Nephron (organoid): ENCODE data around the gene COPZ1.

Experiments
- H3K27ac Mint-ChIP-seq, 3 experiments: 2 replicates each; pipeline ENCODE4 v1.8.0; 2020; ENCODE audit warnings: mixed read lengths in 3 of 3, mild to moderate bottlenecking in 2 of 3, moderate library complexity in 1 of 3
- H3K27me3 Mint-ChIP-seq: 2 replicates; pipeline ENCODE4 v1.8.0; 2021; ENCODE audit warnings: low read depth, mild to moderate bottlenecking, moderate library complexity, mixed read lengths
- H3K36me3 Mint-ChIP-seq: 2 replicates; pipeline ENCODE4 v1.8.0; 2020; ENCODE audit warnings: low read depth, mixed read lengths
- H3K4me1 Mint-ChIP-seq: 2 replicates; pipeline ENCODE4 v1.8.0; 2020; ENCODE audit warnings: mixed read lengths
- H3K4me3 Mint-ChIP-seq, 3 experiments: 2 replicates each; pipeline ENCODE4 v1.8.0; 2020; ENCODE audit warnings: mild to moderate bottlenecking in 3 of 3, mixed read lengths in 3 of 3, moderate library complexity in 2 of 3
- H3K9me3 Mint-ChIP-seq: 2 replicates; pipeline ENCODE4 v1.8.0; 2020; ENCODE audit warnings: mixed read lengths
- TF ChIP-seq, protein P1 (sequence below), 3 experiments: fragments of 200-600 bp; sonication (generic); IDR thresholded peaks; one replicate each; pipeline ENCODE4 v1.5.0; 2021; ENCODE audit warnings: antibody characterized with exemption in 3 of 3; ENCODE audit not compliant: unreplicated experiment in 3 of 3

COPZ1 gene

DNA sequence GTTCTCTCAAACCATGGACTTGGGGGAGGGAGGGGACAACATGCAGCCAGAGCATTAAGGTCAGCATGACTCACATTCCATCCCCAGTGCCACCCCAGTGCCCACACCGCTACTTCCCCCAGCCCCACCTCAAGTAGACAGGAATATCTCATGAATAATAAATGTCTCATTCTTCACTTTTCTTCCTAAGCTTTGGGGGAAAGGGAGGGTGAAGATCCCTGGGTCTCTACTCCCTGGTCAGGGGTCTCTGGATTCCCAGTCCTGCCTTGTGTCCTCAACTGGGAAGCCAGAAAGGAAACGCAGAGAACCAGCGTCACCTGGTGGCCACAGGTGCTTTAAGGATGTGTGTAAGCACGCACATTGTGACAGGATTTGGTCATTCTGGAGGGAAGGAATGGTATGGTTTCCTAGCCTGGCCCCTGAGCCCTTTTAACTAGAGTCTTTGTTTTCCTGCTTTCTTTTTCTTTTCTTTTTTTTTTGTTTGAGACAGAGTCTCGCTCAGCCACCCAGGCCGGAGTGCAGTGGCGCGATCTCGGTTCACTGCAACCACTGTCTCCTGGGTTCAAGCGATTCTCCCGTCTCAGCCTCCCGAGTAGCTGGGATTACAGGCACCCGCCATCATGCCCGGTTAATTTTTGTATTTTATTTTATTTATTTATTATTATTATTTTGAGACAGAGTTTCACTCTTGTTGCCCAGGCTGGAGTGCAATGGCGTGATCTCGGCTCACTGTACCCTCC is 36.0 kb downstream of the COPZ1 start:
- H3K9me3 Mint-ChIP-seq, result no peaks in the 10 kb centered on the region
- peak overlapping the region; percentile 47 to 62 (median 54) for H3K4me3 Mint-ChIP-seq
- TF ChIP-seq, protein P1, sequence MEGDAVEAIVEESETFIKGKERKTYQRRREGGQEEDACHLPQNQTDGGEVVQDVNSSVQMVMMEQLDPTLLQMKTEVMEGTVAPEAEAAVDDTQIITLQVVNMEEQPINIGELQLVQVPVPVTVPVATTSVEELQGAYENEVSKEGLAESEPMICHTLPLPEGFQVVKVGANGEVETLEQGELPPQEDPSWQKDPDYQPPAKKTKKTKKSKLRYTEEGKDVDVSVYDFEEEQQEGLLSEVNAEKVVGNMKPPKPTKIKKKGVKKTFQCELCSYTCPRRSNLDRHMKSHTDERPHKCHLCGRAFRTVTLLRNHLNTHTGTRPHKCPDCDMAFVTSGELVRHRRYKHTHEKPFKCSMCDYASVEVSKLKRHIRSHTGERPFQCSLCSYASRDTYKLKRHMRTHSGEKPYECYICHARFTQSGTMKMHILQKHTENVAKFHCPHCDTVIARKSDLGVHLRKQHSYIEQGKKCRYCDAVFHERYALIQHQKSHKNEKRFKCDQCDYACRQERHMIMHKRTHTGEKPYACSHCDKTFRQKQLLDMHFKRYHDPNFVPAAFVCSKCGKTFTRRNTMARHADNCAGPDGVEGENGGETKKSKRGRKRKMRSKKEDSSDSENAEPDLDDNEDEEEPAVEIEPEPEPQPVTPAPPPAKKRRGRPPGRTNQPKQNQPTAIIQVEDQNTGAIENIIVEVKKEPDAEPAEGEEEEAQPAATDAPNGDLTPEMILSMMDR (IDR thresholded peaks at IDR 0.05; ENCODE audit: unreplicated experiment in 3 of 3), result peak; percentile 88 to 95 (median 90)
- no peaks in the 10 kb centered on the region for H3K36me3 Mint-ChIP-seq
- H3K27ac Mint-ChIP-seq, result no peak overlapping the region
- H3K4me1 Mint-ChIP-seq, result peaks cover 9% of the 10 kb centered on the region
- H3K27me3 Mint-ChIP-seq, result no peaks in the 10 kb centered on the region

- peaks cover 22% of the 10 kb centered on the region for H3K4me1 Mint-ChIP-seq
- no peak overlapping the region for H3K4me3 Mint-ChIP-seq
- no peaks in the 10 kb centered on the region for H3K9me3 Mint-ChIP-seq
- no peaks in the 10 kb centered on the region for H3K36me3 Mint-ChIP-seq
- TF ChIP-seq, protein P1 (IDR thresholded peaks at IDR 0.05; ENCODE audit: unreplicated experiment in 3 of 3), result no peak
- no peak overlapping the region for H3K27ac Mint-ChIP-seq
- H3K27me3 Mint-ChIP-seq, result no peaks in the 10 kb centered on the region
These were observed 38.1 kb downstream of the COPZ1 start for GRCh38 chr12:54363047-54363446.

GRCh38 chr12:54363618-54364017 is 38.7 kb downstream of the COPZ1 start:
- Mint-ChIP-seq H3K9me3 (no peaks in the 10 kb centered on the region), H3K27me3 (no peaks in the 10 kb centered on the region), H3K4me1 (peaks cover 28% of the 10 kb centered on the region), H3K27ac (peak overlapping the region in 2 of 3 experiments; percentile 4 to 14), H3K4me3 (no peak overlapping the region), H3K36me3 (no peaks in the 10 kb centered on the region)
- TF ChIP-seq, protein P1 (IDR thresholded peaks at IDR 0.05; ENCODE audit: unreplicated experiment in 3 of 3), result no peak

GRCh38 chr12:54364413-54364812 is 39.5 kb downstream of the COPZ1 start, which contains the start of gene GPR84:
Gene GPR84 (minus strand): TSS chr12:54364486. CDS start chr12:54363851, 635 bp downstream.
- Mint-ChIP-seq H3K27me3 (no peaks in the 10 kb centered on the region), H3K4me3 (no peak within 1 kb of the TSS)

GRCh38 chr12:54368025-54368708 is 43.2 kb downstream of the COPZ1 start:
- TF ChIP-seq, protein P1 (IDR thresholded peaks at IDR 0.05; ENCODE audit: unreplicated experiment in 3 of 3), result no peak
- Mint-ChIP-seq H3K27ac (peak overlapping the region; percentile 87 to 90 (median 89)), H3K36me3 (peaks cover 3% of the 10 kb centered on the region), H3K4me3 (peak overlapping the region; percentile 64 to 86 (median 79)), H3K27me3 (no peaks in the 10 kb centered on the region), H3K9me3 (no peaks in the 10 kb centered on the region), H3K4me1 (peaks cover 51% of the 10 kb centered on the region)

More at GRCh38 chr12:54364413-54364812, 39.5 kb downstream of the COPZ1 start, which contains the start of gene GPR84:
- Mint-ChIP-seq H3K4me1 (peaks cover 36% of the 10 kb centered on the region), H3K27ac (peak within 1 kb of the TSS in 2 of 3 experiments; percentile 4 to 14), H3K9me3 (no peaks in the 10 kb centered on the region), H3K36me3 (no peaks in the 10 kb centered on the region)
- TF ChIP-seq, protein P1 (IDR thresholded peaks at IDR 0.05; ENCODE audit: unreplicated experiment in 3 of 3), result no peak
